ENCODE measurements around the gene IGFBP1. TPM values are rescaled to one million over a fixed set of nuclear protein-coding genes. Genes with fewer than 3 reads are reported as not detected.

The IGFBP1 gene
- total and polyA plus RNA-seq, 2 donors (not counting 1 experiment from before 2014, with no cell fraction given) = not detected

GRCh38 chr7:45923818-45924217, 35.5 kb downstream of the IGFBP1 start:
- Histone ChIP-seq H3K4me1 (ENCODE audit: control insufficient read depth in 2 of 2, insufficient read depth in 2 of 2, low read length in 2 of 2) (peaks cover 16 to 19% of the 10 kb centered on the region in 2 donors), H3K4me2 (replicated peaks; ENCODE audit: low read depth, low read length, poor library complexity, severe bottlenecking) (no peak overlapping the region), H3K79me2 (ENCODE audit: control insufficient read depth, insufficient read depth, low read length) (no peaks in the 10 kb centered on the region), H3K9me3 (ENCODE audit: control extremely low read depth in 1 of 3, control insufficient read depth in 2 of 3, insufficient read depth in 1 of 3, low read length in 2 of 3) (no peaks in the 10 kb centered on the region), H3K27me3 (replicated peaks in 1 of 4; ENCODE audit: control extremely low read depth in 1 of 4, control insufficient read depth in 3 of 4, insufficient read depth in 4 of 4, low read length in 3 of 4) (peaks cover 0 to 47% (median 31%) of the 10 kb centered on the region in 4 experiments), H3K4me3 (ENCODE audit: control extremely low read depth in 1 of 5, extremely low read depth in 1 of 5, insufficient read depth in 1 of 5, low read depth in 2 of 5, low read length in 4 of 5) (no peak overlapping the region), H4K20me1 (ENCODE audit: control insufficient read depth, insufficient read depth, low read length, poor library complexity, severe bottlenecking) (no peaks in the 10 kb centered on the region), H3K27ac (ENCODE audit: low read length in 2 of 2) (no peak overlapping the region), H2AFZ (ENCODE audit: insufficient read depth, low read depth, low read length, poor library complexity, severe bottlenecking) (no peak overlapping the region), H3K36me3 (replicated peaks in 1 of 2; ENCODE audit: control extremely low read depth in 1 of 2, control insufficient read depth in 1 of 2, extremely low read depth in 1 of 2, insufficient read depth in 2 of 2, low read length in 1 of 2) (no peaks in the 10 kb centered on the region), H3K9ac (ENCODE audit: low read length) (no peak overlapping the region)
- ChIA-PET POLR2A (no interaction called here), CTCF (interaction anchor here (1.1 to 1.4 kb wide), 2 partner anchors 1256 kb away, joined by 3 to 5 read pairs; no protein-coding TSS in a partner anchor)
- intact Hi-C loops (cut with micrococcal nuclease) = no loop called here
- 59% methylated on average over 6 of the region's 6 CpGs for WGBS (ENCODE audit: insufficient coverage)
- TF ChIP-seq EZH2 (IDR thresholded peaks at IDR 0.05; ENCODE audit: borderline replicate concordance, insufficient read depth, low read depth, low read length, poor library complexity, severe bottlenecking) = no peak
- TF ChIP-seq CTCF (IDR thresholded peaks at IDR 0.05) = no peak
- H3K4me1 Mint-ChIP-seq = peaks cover 24% of the 10 kb centered on the region
- H3K9me3 Mint-ChIP-seq (ENCODE audit: insufficient read depth) = no peaks in the 10 kb centered on the region
- H3K4me3 Mint-ChIP-seq = no peak overlapping the region
- peaks cover 54% of the 10 kb centered on the region for H3K27me3 Mint-ChIP-seq
- ATAC-seq (ENCODE audit: low read depth) (no peak), DNase-seq (no peak)
- H3K27ac Mint-ChIP-seq = no peak overlapping the region

GRCh38 chr7:45924283-45924682, 36.0 kb downstream of the IGFBP1 start:
- 73% methylated on average over 2 of the region's 5 CpGs for WGBS (ENCODE audit: insufficient coverage)
- ChIA-PET CTCF (interaction anchor here (1.1 kb wide), 1 partner anchor 1256 kb away, joined by 3 read pairs; no protein-coding TSS in a partner anchor), POLR2A (no interaction called here)
- H3K27me3 ChIP-seq (replicated peaks in 1 of 4; ENCODE audit: control extremely low read depth in 1 of 4, control insufficient read depth in 3 of 4, insufficient read depth in 4 of 4, low read length in 3 of 4) = peaks cover 0 to 42% (median 28%) of the 10 kb centered on the region in 4 experiments
- no peak overlapping the region for H2AFZ ChIP-seq (ENCODE audit: insufficient read depth, low read depth, low read length, poor library complexity, severe bottlenecking)
- no peak overlapping the region for H3K27ac Mint-ChIP-seq
- H3K4me2 ChIP-seq (replicated peaks; ENCODE audit: low read depth, low read length, poor library complexity, severe bottlenecking) = no peak overlapping the region
- no peaks in the 10 kb centered on the region for H3K9me3 ChIP-seq (ENCODE audit: control extremely low read depth in 1 of 3, control insufficient read depth in 2 of 3, insufficient read depth in 1 of 3, low read length in 2 of 3)
- H3K36me3 ChIP-seq (replicated peaks in 1 of 2; ENCODE audit: control extremely low read depth in 1 of 2, control insufficient read depth in 1 of 2, extremely low read depth in 1 of 2, insufficient read depth in 2 of 2, low read length in 1 of 2) = no peaks in the 10 kb centered on the region
- no peak for ATAC-seq (ENCODE audit: low read depth)
- TF ChIP-seq CTCF (IDR thresholded peaks at IDR 0.05) (no peak), EZH2 (IDR thresholded peaks at IDR 0.05; ENCODE audit: borderline replicate concordance, insufficient read depth, low read depth, low read length, poor library complexity, severe bottlenecking) (no peak)
- peaks cover 16 to 19% of the 10 kb centered on the region in 2 donors for H3K4me1 ChIP-seq (ENCODE audit: control insufficient read depth in 2 of 2, insufficient read depth in 2 of 2, low read length in 2 of 2)
- no peak overlapping the region for H3K27ac ChIP-seq (ENCODE audit: low read length in 2 of 2)
- no peaks in the 10 kb centered on the region for H3K9me3 Mint-ChIP-seq (ENCODE audit: insufficient read depth)
- no peaks in the 10 kb centered on the region for H4K20me1 ChIP-seq (ENCODE audit: control insufficient read depth, insufficient read depth, low read length, poor library complexity, severe bottlenecking)
- intact Hi-C loops (cut with micrococcal nuclease) = no loop called here
- no peak overlapping the region for H3K9ac ChIP-seq (ENCODE audit: low read length)
- H3K27me3 Mint-ChIP-seq = peaks cover 55% of the 10 kb centered on the region
- no peaks in the 10 kb centered on the region for H3K79me2 ChIP-seq (ENCODE audit: control insufficient read depth, insufficient read depth, low read length)
- peaks cover 24% of the 10 kb centered on the region for H3K4me1 Mint-ChIP-seq
- H3K4me3 Mint-ChIP-seq = no peak overlapping the region
- DNase-seq = no peak
- no peak overlapping the region for H3K4me3 ChIP-seq (ENCODE audit: control extremely low read depth in 1 of 5, extremely low read depth in 1 of 5, insufficient read depth in 1 of 5, low read depth in 2 of 5, low read length in 4 of 5)

All from B cell (primary cell).